NCI-H187 treated with DMSO at 0.1 percent for 48 hours (cell line): ENCODE results near the gene ROPN1B.

Source experiments
- DNase-seq: peaks from one replicate; lab custom pipeline; 2025; lab: John Stamatoyannopoulos, UW

ROPN1B gene

GRCh38 chr3:126004692-126005091 lies 35.7 kb downstream of the ROPN1B start:
- DNase-seq: no peak

- DNase-seq: no peak
Measured at GRCh38 chr3:126005951-126006350, 37.0 kb downstream of the ROPN1B start.

GRCh38 chr3:126008219-126008618 lies 39.2 kb downstream of the ROPN1B start:
- no peak for DNase-seq

GRCh38 chr3:126009181-126009580 lies 40.2 kb downstream of the ROPN1B start:
- no peak for DNase-seq

GRCh38 chr3:126013751-126014156 lies 44.8 kb downstream of the ROPN1B start:
- no peak for DNase-seq

GRCh38 chr3:126014252-126014651 lies 45.3 kb downstream of the ROPN1B start:
- DNase-seq: no peak

GRCh38 chr3:126015075-126015474 lies 46.1 kb downstream of the ROPN1B start:
- no peak for DNase-seq

GRCh38 chr3:126016616-126017015 lies 47.6 kb downstream of the ROPN1B start:
- DNase-seq: no peak

- no peak for DNase-seq
Measured at GRCh38 chr3:126017362-126017761, 48.4 kb downstream of the ROPN1B start.

- no peak for DNase-seq
Measured at GRCh38 chr3:126018545-126018944, 49.6 kb downstream of the ROPN1B start.

GRCh38 chr3:126018995-126019394 lies 50.0 kb downstream of the ROPN1B start:
- DNase-seq: no peak

- DNase-seq: no peak
Measured at GRCh38 chr3:126019683-126020082, 50.7 kb downstream of the ROPN1B start.

- no peak for DNase-seq
Measured at GRCh38 chr3:126021224-126021623, 52.2 kb downstream of the ROPN1B start.

- no peak for DNase-seq
Measured at GRCh38 chr3:126021702-126022101, 52.7 kb downstream of the ROPN1B start.

GRCh38 chr3:126022741-126023359 lies 53.9 kb downstream of the ROPN1B start:
- DNase-seq: no peak

- no peak for DNase-seq
Measured at GRCh38 chr3:126023390-126023789, 54.4 kb downstream of the ROPN1B start.

GRCh38 chr3:126024049-126024854 lies 55.3 kb downstream of the ROPN1B start:
- no peak for DNase-seq

- DNase-seq: no peak
Measured at GRCh38 chr3:126025116-126025729, 56.2 kb downstream of the ROPN1B start.

- DNase-seq: no peak
Measured at GRCh38 chr3:126025862-126026261, 56.9 kb downstream of the ROPN1B start.

- DNase-seq: no peak
Measured at GRCh38 chr3:126026277-126026751, 57.3 kb downstream of the ROPN1B start.

GRCh38 chr3:126026761-126027160 lies 57.8 kb downstream of the ROPN1B start:
- DNase-seq: no peak

- no peak for DNase-seq
Measured at GRCh38 chr3:126028096-126028495, 59.1 kb downstream of the ROPN1B start.

GRCh38 chr3:126029241-126029640 lies 60.3 kb downstream of the ROPN1B start:
- no peak for DNase-seq
